Memory B cell (primary cell): ENCODE measurements around the gene HSD11B2.
A peak's percentile ranks its signal among the peaks of the same experiment; 100 is the strongest.

Source experiments
- ATAC-seq: fragments of 150-1000 bp; cut with Tn5 transposase; 2 replicates; pipeline ENCODE4 v1.10.0; 2021; ENCODE audit warnings: low read depth, mild to moderate bottlenecking, moderate library complexity
- DNase-seq, 2 donors: peaks; one replicate each; pipeline ENCODE4 v3.0.0; 2022; ENCODE audit warnings: low spot score in 2 of 2
- H3K27ac Mint-ChIP-seq: one replicate; pipeline ENCODE4 v1.8.0; 2022; ENCODE audit warnings: mild to moderate bottlenecking, moderate library complexity, mixed read lengths
- H3K27me3 Mint-ChIP-seq: one replicate; pipeline ENCODE4 v1.8.0; 2022; ENCODE audit warnings: mixed read lengths
- H3K36me3 Mint-ChIP-seq: one replicate; pipeline ENCODE4 v1.8.0; 2022; ENCODE audit warnings: mild to moderate bottlenecking, mixed read lengths
- H3K4me1 Mint-ChIP-seq: one replicate; pipeline ENCODE4 v1.8.0; 2022; ENCODE audit warnings: mixed read lengths
- H3K4me3 Mint-ChIP-seq: one replicate; pipeline ENCODE4 v1.8.0; 2022; ENCODE audit warnings: mild to moderate bottlenecking, moderate library complexity, mixed read lengths
- H3K9me3 Mint-ChIP-seq: one replicate; pipeline ENCODE4 v1.8.0; 2022; ENCODE audit warnings: mixed read lengths

Gene HSD11B2

DNA sequence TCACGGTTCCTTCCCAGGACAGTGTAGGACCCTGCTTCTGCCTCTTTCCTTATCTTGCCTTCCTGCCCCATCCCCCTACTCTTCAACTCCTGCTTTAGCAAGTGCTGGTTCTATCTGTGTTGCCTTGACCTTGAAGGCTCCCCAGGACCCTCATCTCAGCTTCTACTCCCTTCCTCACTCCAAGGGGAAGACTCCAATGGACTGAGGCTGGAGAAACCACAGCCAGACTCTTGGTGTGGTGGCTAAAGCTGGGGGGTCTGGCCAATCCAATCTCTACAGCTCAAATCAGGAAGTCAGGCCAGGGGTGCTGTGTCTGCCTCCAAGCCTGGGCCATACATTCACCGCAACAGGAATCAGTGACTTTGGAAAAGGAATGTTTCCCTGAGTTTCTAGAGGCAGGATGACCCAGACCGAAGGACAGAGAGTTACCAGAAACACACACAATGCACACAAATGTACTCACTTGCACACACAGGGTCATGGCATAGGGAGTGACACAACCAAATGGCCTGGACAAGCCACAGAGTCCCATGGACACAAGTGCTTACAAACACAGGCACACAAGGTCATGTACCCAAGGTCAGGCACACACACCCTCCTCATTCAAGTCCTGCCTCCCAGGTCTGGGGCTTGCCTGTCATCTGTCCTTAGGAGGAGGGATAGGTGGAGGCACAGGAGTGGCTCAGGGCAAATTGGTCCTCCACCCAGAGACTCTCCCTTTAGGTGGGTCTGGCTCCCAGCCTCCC, 1.7 kb upstream of the HSD11B2 start:
- Mint-ChIP-seq H3K4me1 (peaks cover 17% of the 10 kb centered on the region), H3K27me3 (peaks cover 26% of the 10 kb centered on the region), H3K27ac (no peak overlapping the region), H3K9me3 (no peaks in the 10 kb centered on the region), H3K36me3 (no peaks in the 10 kb centered on the region), H3K4me3 (peak overlapping the region; percentile 59)
- ATAC-seq (no peak), DNase-seq (no peak)

GRCh38 chr16:67429799-67430503, 970 bp upstream of the HSD11B2 start:
- H3K27ac Mint-ChIP-seq = no peak overlapping the region
- H3K4me1 Mint-ChIP-seq = peaks cover 19% of the 10 kb centered on the region
- ATAC-seq (no peak), DNase-seq (no peak)
- no peaks in the 10 kb centered on the region for H3K36me3 Mint-ChIP-seq
- H3K27me3 Mint-ChIP-seq = peaks cover 26% of the 10 kb centered on the region
- no peaks in the 10 kb centered on the region for H3K9me3 Mint-ChIP-seq
- H3K4me3 Mint-ChIP-seq = peak overlapping the region; percentile 87

GRCh38 chr16:67430504-67430976, 381 bp upstream of the HSD11B2 start:
- no peak overlapping the region for H3K27ac Mint-ChIP-seq
- H3K36me3 Mint-ChIP-seq = no peaks in the 10 kb centered on the region
- H3K4me1 Mint-ChIP-seq = peaks cover 23% of the 10 kb centered on the region
- DNase-seq (peak in 1 of 2 donors; percentile 47), ATAC-seq (peak; percentile 52)
- H3K4me3 Mint-ChIP-seq = peak overlapping the region; percentile 87
- peaks cover 26% of the 10 kb centered on the region for H3K27me3 Mint-ChIP-seq
- H3K9me3 Mint-ChIP-seq = no peaks in the 10 kb centered on the region

DNA sequence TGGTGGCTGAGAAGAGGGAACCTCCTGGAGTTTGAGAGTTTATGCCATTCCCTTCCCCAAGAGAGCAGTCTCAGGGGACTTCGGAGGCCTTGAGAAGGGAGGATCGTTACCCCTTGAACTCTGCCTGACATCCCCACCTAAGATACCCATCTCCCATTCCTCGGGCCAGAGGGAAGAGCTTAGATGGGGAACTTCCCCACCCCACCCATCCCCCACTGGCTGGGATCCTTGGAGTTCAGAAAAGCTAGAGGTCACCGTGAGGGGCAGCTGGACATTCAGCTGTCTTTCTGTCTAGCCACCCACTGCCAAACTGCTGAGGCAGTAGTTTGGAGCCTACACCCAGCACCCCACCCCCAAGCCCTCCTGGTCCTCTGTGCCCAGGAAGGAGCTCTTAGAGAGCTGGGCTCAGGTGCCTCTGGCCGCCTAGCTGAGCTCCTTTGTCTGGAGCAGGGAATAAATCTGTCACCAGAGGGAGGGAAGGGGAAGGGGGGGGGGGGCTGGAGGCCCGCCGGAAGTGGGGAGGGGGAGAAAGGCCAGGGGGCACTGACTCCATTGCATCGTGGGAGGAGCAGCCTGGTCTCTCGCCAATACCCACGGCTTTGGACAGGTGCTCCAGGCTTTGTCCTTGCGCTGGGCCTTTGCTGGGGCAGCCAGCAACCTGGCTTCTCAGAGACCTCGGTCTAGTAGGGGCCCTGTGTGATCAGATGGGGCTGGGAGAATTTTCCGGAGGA, 1.0 kb downstream of the HSD11B2 start:
- Mint-ChIP-seq H3K27me3 (peaks cover 20% of the 10 kb centered on the region), H3K9me3 (no peaks in the 10 kb centered on the region), H3K36me3 (peaks cover 2% of the 10 kb centered on the region), H3K4me3 (peak overlapping the region; percentile 47), H3K27ac (no peak overlapping the region), H3K4me1 (peaks cover 27% of the 10 kb centered on the region)
- ATAC-seq = no peak
- DNase-seq = no peak

- Mint-ChIP-seq H3K27me3 (peaks cover 17% of the 10 kb centered on the region), H3K4me3 (no peak overlapping the region), H3K36me3 (peaks cover 4% of the 10 kb centered on the region), H3K4me1 (peaks cover 29% of the 10 kb centered on the region), H3K27ac (no peak overlapping the region), H3K9me3 (no peaks in the 10 kb centered on the region)
- DNase-seq (no peak), ATAC-seq (no peak)
These were observed 1.6 kb downstream of the HSD11B2 start for GRCh38 chr16:67432506-67432890.

DNA sequence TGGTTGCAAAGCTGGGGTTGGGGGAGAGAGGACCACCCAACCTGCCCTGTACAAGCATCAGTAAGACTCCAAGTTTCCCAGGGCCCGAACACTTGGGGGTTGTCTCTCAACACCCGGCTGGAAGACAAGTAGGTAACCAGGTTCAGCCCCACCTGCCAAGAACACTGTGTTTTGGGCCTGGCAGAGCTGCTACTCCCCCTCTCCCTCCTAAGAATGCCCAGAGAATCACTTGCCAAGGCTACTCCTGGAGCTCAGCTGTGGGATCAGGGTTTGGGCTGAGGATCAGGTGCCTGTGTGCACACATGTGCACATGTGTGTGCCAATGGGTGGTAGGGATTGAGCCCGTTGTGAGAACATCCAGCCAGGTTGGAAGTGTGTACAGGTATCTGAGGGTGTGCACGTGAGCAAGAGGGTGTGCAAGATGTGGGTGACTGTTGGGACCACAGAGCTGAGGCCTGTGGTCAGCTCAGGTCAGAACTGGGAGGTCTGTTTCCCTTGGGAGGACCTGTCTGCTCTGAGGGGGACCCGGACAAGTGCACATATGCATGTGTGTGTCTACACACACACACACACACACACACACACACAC, 2.3 kb downstream of the HSD11B2 start:
- Mint-ChIP-seq H3K27me3 (peaks cover 15% of the 10 kb centered on the region), H3K9me3 (no peaks in the 10 kb centered on the region), H3K4me1 (peaks cover 33% of the 10 kb centered on the region), H3K27ac (no peak overlapping the region), H3K4me3 (no peak overlapping the region), H3K36me3 (peaks cover 8% of the 10 kb centered on the region)
- no peak for DNase-seq
- ATAC-seq = no peak

- Mint-ChIP-seq H3K4me1 (peaks cover 36% of the 10 kb centered on the region), H3K4me3 (no peak overlapping the region), H3K27ac (no peak overlapping the region), H3K9me3 (no peaks in the 10 kb centered on the region), H3K36me3 (peaks cover 22% of the 10 kb centered on the region), H3K27me3 (peaks cover 5% of the 10 kb centered on the region)
- DNase-seq = no peak
- ATAC-seq = no peak
These were observed 4.8 kb downstream of the HSD11B2 start for GRCh38 chr16:67435758-67436164.

DNA sequence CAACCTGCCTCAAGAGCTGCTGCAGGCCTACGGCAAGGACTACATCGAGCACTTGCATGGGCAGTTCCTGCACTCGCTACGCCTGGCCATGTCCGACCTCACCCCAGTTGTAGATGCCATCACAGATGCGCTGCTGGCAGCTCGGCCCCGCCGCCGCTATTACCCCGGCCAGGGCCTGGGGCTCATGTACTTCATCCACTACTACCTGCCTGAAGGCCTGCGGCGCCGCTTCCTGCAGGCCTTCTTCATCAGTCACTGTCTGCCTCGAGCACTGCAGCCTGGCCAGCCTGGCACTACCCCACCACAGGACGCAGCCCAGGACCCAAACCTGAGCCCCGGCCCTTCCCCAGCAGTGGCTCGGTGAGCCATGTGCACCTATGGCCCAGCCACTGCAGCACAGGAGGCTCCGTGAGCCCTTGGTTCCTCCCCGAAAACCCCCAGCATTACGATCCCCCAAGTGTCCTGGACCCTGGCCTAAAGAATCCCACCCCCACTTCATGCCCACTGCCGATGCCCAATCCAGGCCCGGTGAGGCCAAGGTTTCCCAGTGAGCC, 5.8 kb downstream of the HSD11B2 start:
- H3K27me3 Mint-ChIP-seq = peaks cover 5% of the 10 kb centered on the region
- no peak overlapping the region for H3K27ac Mint-ChIP-seq
- ATAC-seq (no peak), DNase-seq (no peak)
- H3K9me3 Mint-ChIP-seq = no peaks in the 10 kb centered on the region
- no peak overlapping the region for H3K4me3 Mint-ChIP-seq
- peaks cover 32% of the 10 kb centered on the region for H3K4me1 Mint-ChIP-seq
- H3K36me3 Mint-ChIP-seq = peaks cover 22% of the 10 kb centered on the region

DNA sequence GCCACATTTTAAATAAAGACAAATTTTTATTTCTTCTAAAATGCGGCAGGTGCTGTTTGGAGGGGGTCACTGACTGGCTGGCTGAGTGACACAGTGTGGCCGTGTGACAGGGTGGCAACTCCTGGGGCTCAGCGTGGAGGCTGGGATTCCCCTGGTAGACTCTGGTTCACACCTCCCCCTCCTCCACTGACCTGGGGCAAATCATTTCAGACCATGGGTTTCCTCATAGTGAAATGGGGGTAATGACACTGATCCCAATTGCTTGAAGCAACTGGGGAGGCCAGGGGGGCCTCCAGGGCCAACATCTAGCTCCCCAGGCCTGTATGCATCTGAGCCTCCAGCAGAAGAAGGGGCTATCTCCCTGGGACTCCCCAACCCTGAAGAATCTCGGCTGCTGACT, 6.6 kb downstream of the HSD11B2 start:
- no peak overlapping the region for H3K4me3 Mint-ChIP-seq
- peaks cover 29% of the 10 kb centered on the region for H3K4me1 Mint-ChIP-seq
- H3K9me3 Mint-ChIP-seq = no peaks in the 10 kb centered on the region
- peaks cover 2% of the 10 kb centered on the region for H3K27me3 Mint-ChIP-seq
- no peak overlapping the region for H3K27ac Mint-ChIP-seq
- DNase-seq (no peak), ATAC-seq (peak; percentile 16)
- H3K36me3 Mint-ChIP-seq = peaks cover 22% of the 10 kb centered on the region

DNA sequence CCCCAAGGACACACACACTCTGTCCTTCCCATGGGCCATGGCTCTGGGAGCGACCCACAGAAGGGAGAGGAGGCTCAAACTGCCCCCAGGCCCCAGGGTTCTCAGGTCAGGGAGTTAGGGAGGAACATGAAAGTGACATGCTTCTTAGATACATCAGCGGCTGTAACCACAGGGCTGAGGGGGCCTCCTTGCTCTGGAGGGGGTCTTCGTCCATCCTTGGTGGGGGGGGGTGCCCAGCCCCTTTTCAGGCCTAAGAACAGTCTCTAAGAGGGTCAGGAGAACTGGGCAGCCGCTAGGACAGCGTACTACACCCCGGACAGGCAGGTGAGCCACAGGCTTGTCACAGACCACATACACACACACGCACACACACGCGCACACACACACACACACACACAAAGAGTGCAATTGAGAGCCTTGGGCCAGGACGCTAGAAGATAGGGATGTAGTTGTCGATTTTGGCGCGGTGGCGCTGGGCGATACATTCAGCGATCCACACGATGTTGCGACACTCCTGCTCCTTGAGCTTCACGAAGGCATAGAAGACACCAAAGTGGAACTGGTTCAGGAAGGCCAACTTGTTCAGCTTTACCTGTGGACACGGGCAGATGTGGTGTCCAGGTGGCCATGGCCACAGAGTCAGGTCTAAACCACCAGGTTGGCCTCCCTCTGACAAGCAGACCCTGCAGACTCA, 7.3 kb downstream of the HSD11B2 start:
- H3K27ac Mint-ChIP-seq = peak overlapping the region; percentile 82
- no peaks in the 10 kb centered on the region for H3K9me3 Mint-ChIP-seq
- ATAC-seq = no peak

GRCh38 chr16:67438824-67439393, 8.0 kb downstream of the HSD11B2 start:
- Mint-ChIP-seq H3K4me1 (peaks cover 24% of the 10 kb centered on the region), H3K27me3 (no peaks in the 10 kb centered on the region), H3K27ac (peak overlapping the region; percentile 82), H3K36me3 (peaks cover 24% of the 10 kb centered on the region), H3K4me3 (no peak overlapping the region), H3K9me3 (no peaks in the 10 kb centered on the region)
- no peak for DNase-seq
- ATAC-seq = no peak

More for the DNA sequence above, 7.3 kb downstream of the HSD11B2 start:
- peaks cover 22% of the 10 kb centered on the region for H3K36me3 Mint-ChIP-seq
- no peak for DNase-seq
- H3K4me1 Mint-ChIP-seq = peaks cover 26% of the 10 kb centered on the region
- peaks cover under 1% of the 10 kb centered on the region for H3K27me3 Mint-ChIP-seq
- H3K4me3 Mint-ChIP-seq = no peak overlapping the region

DNA sequence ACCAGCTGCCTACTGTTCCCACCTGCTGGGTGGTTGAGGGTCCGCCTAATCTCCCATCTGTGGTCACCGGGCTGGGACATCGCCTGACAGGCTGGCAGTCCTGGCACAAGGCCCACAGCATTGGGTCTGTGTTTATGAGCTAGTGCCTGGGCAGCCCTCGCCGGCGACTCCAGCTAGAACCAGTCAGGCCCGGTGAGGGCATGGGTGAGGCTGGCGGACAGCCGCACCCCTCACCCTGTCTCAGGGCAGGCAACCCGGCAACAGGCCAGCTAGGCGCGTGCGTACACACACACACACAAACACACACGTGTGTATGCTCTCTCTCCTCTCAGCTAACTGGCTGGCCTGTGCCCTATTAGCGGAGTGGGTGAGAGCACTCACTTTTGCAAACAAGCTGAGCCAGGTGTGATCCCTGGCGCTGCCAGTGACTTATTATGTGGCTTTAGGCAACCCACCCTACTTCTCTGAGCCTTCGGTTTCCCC, 10.4 kb downstream of the HSD11B2 start:
- H3K4me3 Mint-ChIP-seq = no peak overlapping the region
- H3K4me1 Mint-ChIP-seq = peaks cover 16% of the 10 kb centered on the region
- ATAC-seq (no peak), DNase-seq (no peak)
- peaks cover 33% of the 10 kb centered on the region for H3K36me3 Mint-ChIP-seq
- H3K27ac Mint-ChIP-seq = no peak overlapping the region
- no peaks in the 10 kb centered on the region for H3K27me3 Mint-ChIP-seq
- H3K9me3 Mint-ChIP-seq = no peaks in the 10 kb centered on the region

DNA sequence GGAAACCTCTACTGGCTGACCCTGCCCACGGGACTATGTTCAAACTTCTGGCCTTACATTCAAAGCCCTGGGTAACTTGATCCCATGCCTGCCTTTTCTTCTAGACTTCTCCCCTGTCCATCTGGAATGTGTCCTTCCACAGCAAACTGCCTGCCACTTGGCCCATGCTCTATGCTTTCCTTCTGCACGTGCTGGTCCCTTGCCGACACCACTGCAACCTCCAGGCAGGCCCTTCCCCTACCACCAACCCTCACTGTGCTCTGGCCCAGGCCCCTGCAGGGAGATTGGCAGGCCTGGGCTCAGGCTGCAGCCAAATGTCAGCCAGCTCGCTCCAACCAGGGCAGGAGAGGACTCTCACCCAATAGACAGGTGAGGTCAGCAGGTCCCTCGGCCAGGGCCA, 11.0 kb downstream of the HSD11B2 start:
- Mint-ChIP-seq H3K4me3 (no peak overlapping the region), H3K27me3 (no peaks in the 10 kb centered on the region), H3K27ac (no peak overlapping the region), H3K4me1 (peaks cover 16% of the 10 kb centered on the region), H3K9me3 (no peaks in the 10 kb centered on the region), H3K36me3 (peaks cover 35% of the 10 kb centered on the region)
- no peak for ATAC-seq
- no peak for DNase-seq
